Skeletal muscle tissue (tissue), 4 donors: ENCODE data around the gene AKAP6. TPM values are rescaled to one million over a fixed set of nuclear protein-coding genes. Genes with fewer than 3 reads are reported as not detected.

Experiments
- H3K27ac ChIP-seq: one replicate; pipeline ENCODE4 v1.7.0; 2013; ENCODE audit warnings: mild to moderate bottlenecking, low read depth, low read length, inconsistent platforms
- H3K27me3 ChIP-seq, 3 donors: one replicate each; pipeline ENCODE4 v1.7.0; 2013; ENCODE audit warnings: low read length in 3 of 3; ENCODE audit not compliant: control insufficient read depth in 3 of 3, insufficient read depth in 3 of 3
- H3K36me3 ChIP-seq, 3 donors: one replicate each; pipeline ENCODE4 v1.7.0; 2013; ENCODE audit warnings: low read length in 3 of 3; ENCODE audit not compliant: control insufficient read depth in 3 of 3, insufficient read depth in 3 of 3
- H3K4me1 ChIP-seq, 3 donors: one replicate each; pipeline ENCODE4 v1.7.0; 2013; ENCODE audit warnings: low read length in 3 of 3, mild to moderate bottlenecking in 3 of 3; ENCODE audit not compliant: control insufficient read depth in 3 of 3, insufficient read depth in 3 of 3
- H3K4me3 ChIP-seq, 3 donors: one replicate each; pipeline ENCODE4 v1.7.0; 2013; ENCODE audit warnings: low read length in 3 of 3
- H3K9ac ChIP-seq, 3 donors: one replicate each; pipeline ENCODE4 v1.7.0; 2013; ENCODE audit warnings: low read length in 3 of 3, mild to moderate bottlenecking in 3 of 3, moderate library complexity in 2 of 3, low read depth in 1 of 3
- H3K9me3 ChIP-seq, 3 donors: one replicate each; pipeline ENCODE4 v1.7.0; 2013; ENCODE audit warnings: low read length in 3 of 3; ENCODE audit not compliant: control insufficient read depth in 3 of 3
- total RNA-seq: library from RNA; depleted of rRNA; stranded (reverse); fragments of >200 nt; gene quantifications from one replicate; pipeline ENCODE4 v1.2.3, GENCODE V29; 2014
- donor health status: Osteomylitis.

The AKAP6 gene
- total RNA-seq, 1 donor from 2014 or later, result 102 TPM

DNA sequence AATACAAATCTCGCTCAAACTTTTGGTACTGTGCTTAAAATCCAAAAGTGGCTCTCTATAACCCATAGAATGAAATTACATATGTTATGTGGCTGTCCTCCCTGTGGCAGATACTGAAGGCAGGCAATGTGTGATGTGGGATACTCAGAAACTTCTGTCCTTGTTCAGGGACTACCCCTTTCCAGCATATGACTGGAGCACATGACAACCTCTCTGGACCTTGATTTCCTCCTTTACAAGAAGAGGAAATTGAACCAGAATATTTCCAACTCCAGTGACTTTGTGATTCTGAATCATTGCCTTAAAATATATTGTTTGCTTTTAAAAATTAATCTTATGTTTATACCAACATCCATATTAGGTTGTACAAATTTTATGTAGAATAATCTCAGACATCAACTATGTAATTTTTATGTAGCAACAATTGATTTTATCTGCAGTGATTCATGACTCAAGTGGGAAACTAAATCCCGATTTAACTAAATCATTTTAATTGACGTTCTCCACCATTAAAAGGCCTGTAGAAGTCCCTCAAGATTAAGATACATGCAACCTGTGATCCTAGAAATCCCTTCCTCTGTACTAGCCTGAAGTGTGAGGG, 162.4 kb downstream of the AKAP6 start:
- Histone ChIP-seq H3K27ac (peak overlapping the region; percentile 13), H3K9ac (no peak overlapping the region), H3K36me3 (no peaks in the 10 kb centered on the region)

GRCh38 chr14:32492457-32492856, 163.4 kb downstream of the AKAP6 start:
- peak overlapping the region; percentile 95 for H3K27ac ChIP-seq
- H3K27me3 ChIP-seq, result no peaks in the 10 kb centered on the region
- H3K9ac ChIP-seq, result peak overlapping the region in 1 of 3 donors; percentile 4
- no peaks in the 10 kb centered on the region for H3K9me3 ChIP-seq
- H3K4me3 ChIP-seq, result no peak overlapping the region
- peaks cover 7 to 22% (median 20%) of the 10 kb centered on the region in 3 donors for H3K4me1 ChIP-seq
- no peaks in the 10 kb centered on the region for H3K36me3 ChIP-seq

More for the DNA sequence above, 162.4 kb downstream of the AKAP6 start:
- Histone ChIP-seq H3K4me3 (no peak overlapping the region), H3K4me1 (peaks cover 7 to 22% (median 20%) of the 10 kb centered on the region in 3 donors), H3K9me3 (no peaks in the 10 kb centered on the region), H3K27me3 (no peaks in the 10 kb centered on the region)

- peak overlapping the region; percentile 77 to 84 (median 84) for H3K4me3 ChIP-seq
- no peaks in the 10 kb centered on the region for H3K9me3 ChIP-seq
- peak overlapping the region; percentile 95 for H3K27ac ChIP-seq
- no peaks in the 10 kb centered on the region for H3K27me3 ChIP-seq
- H3K36me3 ChIP-seq, result no peaks in the 10 kb centered on the region
- peaks cover 7 to 26% (median 25%) of the 10 kb centered on the region in 3 donors for H3K4me1 ChIP-seq
- peak overlapping the region; percentile 87 to 89 (median 87) for H3K9ac ChIP-seq
Measured at GRCh38 chr14:32494609-32495434, 165.7 kb downstream of the AKAP6 start.

DNA sequence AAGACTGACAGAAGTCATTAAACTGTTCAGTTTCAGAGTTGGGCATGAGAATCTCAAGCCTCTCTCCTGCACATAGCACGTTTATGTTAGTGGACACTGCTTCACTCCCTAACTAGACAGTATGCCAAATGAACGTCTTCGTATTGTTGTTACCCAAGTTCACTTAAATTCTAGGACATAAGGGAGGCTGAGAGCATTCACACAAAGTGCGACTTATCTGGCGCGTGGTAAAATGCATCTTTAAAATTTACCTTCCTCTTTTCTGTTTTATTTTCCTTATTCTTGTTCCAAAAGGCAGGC, 166.3 kb downstream of the AKAP6 start:
- Histone ChIP-seq H3K27ac (peak overlapping the region; percentile 95), H3K27me3 (no peaks in the 10 kb centered on the region), H3K9ac (peak overlapping the region; percentile 87 to 89 (median 87)), H3K36me3 (no peaks in the 10 kb centered on the region), H3K4me3 (peak overlapping the region; percentile 77 to 84 (median 84)), H3K9me3 (no peaks in the 10 kb centered on the region), H3K4me1 (peaks cover 7 to 28% (median 28%) of the 10 kb centered on the region in 3 donors)

DNA sequence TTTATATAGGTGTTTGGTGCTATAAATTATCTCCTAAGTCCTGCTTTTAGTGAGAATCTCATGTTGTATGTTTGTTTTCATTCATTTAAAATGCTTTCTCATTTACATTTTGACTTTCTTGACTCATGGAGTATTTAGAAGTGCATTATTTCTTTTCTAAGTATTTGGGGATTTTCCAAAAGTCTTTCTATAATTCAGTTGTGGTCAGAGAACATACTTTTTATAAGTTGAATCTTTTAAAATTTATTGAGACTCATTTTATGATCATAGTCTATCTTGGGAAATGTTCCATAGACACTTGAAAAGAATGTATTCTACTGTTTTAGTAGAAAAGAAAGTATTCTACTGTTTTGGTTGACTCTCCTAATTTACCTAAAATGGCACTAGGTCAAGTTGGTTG, 168.2 kb downstream of the AKAP6 start:
- Histone ChIP-seq H3K36me3 (no peaks in the 10 kb centered on the region), H3K9ac (peak overlapping the region; percentile 87 to 89 (median 87)), H3K27me3 (no peaks in the 10 kb centered on the region), H3K4me3 (peak overlapping the region; percentile 77 to 84 (median 84)), H3K4me1 (peaks cover 14 to 25% (median 24%) of the 10 kb centered on the region in 3 donors), H3K9me3 (no peaks in the 10 kb centered on the region), H3K27ac (peak overlapping the region; percentile 95)

- Histone ChIP-seq H3K27me3 (no peaks in the 10 kb centered on the region), H3K4me3 (peak overlapping the region in 2 of 3 donors; percentile 4 to 9), H3K9ac (no peak overlapping the region), H3K9me3 (no peaks in the 10 kb centered on the region), H3K27ac (peak overlapping the region; percentile 68), H3K4me1 (peaks cover 6 to 15% (median 13%) of the 10 kb centered on the region in 3 donors), H3K36me3 (no peaks in the 10 kb centered on the region)
Measured at GRCh38 chr14:32507029-32507984, 178.2 kb downstream of the AKAP6 start.

GRCh38 chr14:32508281-32508680, 179.2 kb downstream of the AKAP6 start:
- H3K9me3 ChIP-seq, result no peaks in the 10 kb centered on the region
- no peak overlapping the region for H3K9ac ChIP-seq
- peak overlapping the region; percentile 68 for H3K27ac ChIP-seq
- no peaks in the 10 kb centered on the region for H3K36me3 ChIP-seq
- H3K4me3 ChIP-seq, result no peak overlapping the region
- H3K4me1 ChIP-seq, result peaks cover 11 to 20% (median 16%) of the 10 kb centered on the region in 3 donors
- H3K27me3 ChIP-seq, result no peaks in the 10 kb centered on the region

DNA sequence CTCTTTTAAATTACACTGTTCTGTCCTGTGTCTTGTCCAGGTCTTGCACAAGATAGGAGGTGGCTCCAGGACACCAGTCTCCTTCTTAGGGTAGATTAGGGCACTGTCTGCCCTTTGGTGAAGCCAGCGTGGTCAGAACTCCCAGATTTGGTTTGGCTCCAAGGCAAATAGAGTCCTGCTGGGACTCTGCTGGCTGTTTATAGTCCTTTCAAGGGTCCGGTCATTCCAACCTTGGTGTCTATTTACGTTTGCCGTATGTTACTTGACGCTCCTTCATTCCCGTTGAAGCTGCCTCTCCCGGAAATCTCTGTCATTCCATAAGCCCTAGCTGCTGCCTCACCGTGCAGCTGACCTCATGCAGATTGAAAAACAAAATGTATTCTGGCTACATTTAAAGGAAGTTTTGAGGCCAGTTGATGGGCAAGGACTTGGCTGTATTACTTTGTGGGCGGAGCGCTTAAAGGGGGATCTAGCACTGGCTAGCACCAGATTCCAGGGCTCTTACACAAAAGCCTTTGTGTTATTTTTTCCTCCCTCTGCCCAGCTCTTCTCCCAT, 180.6 kb downstream of the AKAP6 start:
- no peaks in the 10 kb centered on the region for H3K36me3 ChIP-seq
- H3K4me1 ChIP-seq, result peaks cover 19 to 31% (median 28%) of the 10 kb centered on the region in 3 donors
- peak overlapping the region; percentile 52 to 67 (median 59) for H3K9ac ChIP-seq
- H3K4me3 ChIP-seq, result peak overlapping the region in 2 of 3 donors; percentile 45 to 49
- no peaks in the 10 kb centered on the region for H3K27me3 ChIP-seq
- peak overlapping the region; percentile 82 for H3K27ac ChIP-seq
- no peaks in the 10 kb centered on the region for H3K9me3 ChIP-seq

GRCh38 chr14:32510815-32511214, 181.7 kb downstream of the AKAP6 start:
- Histone ChIP-seq H3K36me3 (no peaks in the 10 kb centered on the region), H3K27ac (peak overlapping the region; percentile 61), H3K4me1 (peaks cover 21 to 32% (median 32%) of the 10 kb centered on the region in 3 donors), H3K27me3 (no peaks in the 10 kb centered on the region), H3K9ac (no peak overlapping the region), H3K9me3 (no peaks in the 10 kb centered on the region), H3K4me3 (no peak overlapping the region)
